HepG2 (cell line): Measurements from ENCODE around the gene KCNJ1. TPM values are rescaled to one million over a fixed set of nuclear protein-coding genes. Genes with fewer than 3 reads are reported as not detected.

ENCODE experiments used
- ATAC-seq: fragments of 200-7000 bp; cut with Tn5 transposase; 3 replicates; pipeline ENCODE4 v1.9.1; 2020; ENCODE audit warnings: mild to moderate bottlenecking, moderate library complexity
- BruUV-seq: library from RNA; stranded (reverse); fragments of 400-500 nt; replicated peaks from 2 replicates; lab custom pipeline; 2021; lab: Mats Ljungman, UMichigan
- CTCF ChIA-PET: fragments of 300-600 bp; formaldehyde crosslinking; extraction: SDS; loops from one replicate; lab custom pipeline; 2021; ENCODE audit warnings: low total read pairs, inconsistent platforms, low intra/inter-chr PET ratio; lab: Yijun Ruan, JAX
- POLR2A ChIA-PET: fragments of 350-600 bp; sonication (Branson Sonifier 250); formaldehyde crosslinking; loops from one replicate; lab custom pipeline; 2020; ENCODE audit warnings: antibody characterized with exemption, inconsistent platforms; lab: Yijun Ruan, JAX
- DNase-seq: peaks from one replicate; pipeline ENCODE4 v3.0.0-alpha.2; 2015; ENCODE audit warnings: low spot score
- FAIRE-seq: peaks from 3 replicates; lab custom pipeline; 2011; peaks lifted over from hg19 to GRCh38; lab: Jason Lieb, UNC
- H2AFZ ChIP-seq: one replicate; pipeline ENCODE4 v1.6.1; 2011; ENCODE audit warnings: low read length, inconsistent platforms
- H3K27ac ChIP-seq: fragments of 300-600 bp; 3 replicates; pipeline ENCODE4 v1.8.0; 2011; ENCODE audit warnings: mixed run types, mild to moderate bottlenecking, mixed read lengths, low read length, inconsistent platforms; ENCODE audit not compliant: insufficient read depth; ENCODE audit errors: extremely low read length
- H3K27me3 ChIP-seq, 2 experiments: fragments of 200-600 bp in 1 of 2; 2 replicates in 1 of 2; 3 replicates in 1 of 2; pipeline versions ENCODE4 v1.6.0 to v1.8.0; 2011; ENCODE audit warnings: low read length in 2 of 2, mild to moderate bottlenecking in 2 of 2, moderate library complexity in 2 of 2, inconsistent platforms in 1 of 2; ENCODE audit not compliant: insufficient read depth in 2 of 2, control insufficient read depth in 1 of 2
- H3K36me3 ChIP-seq, 2 experiments: fragments of 200-600 bp in 1 of 2; replicated peaks in 1 of 2; 2 replicates in 1 of 2; 3 replicates in 1 of 2; pipeline versions ENCODE4 v1.5.1 to v1.8.0; 2011; ENCODE audit warnings: low read length in 2 of 2, inconsistent platforms in 1 of 2; ENCODE audit not compliant: insufficient read depth in 2 of 2, control insufficient read depth in 1 of 2
- H3K4me1 ChIP-seq: 2 replicates; pipeline ENCODE4 v1.5.1; 2012; ENCODE audit warnings: low read length, inconsistent platforms; ENCODE audit not compliant: insufficient read depth
- H3K4me2 ChIP-seq: 2 replicates; pipeline ENCODE4 v1.6.0; 2011; ENCODE audit warnings: low read depth, low read length, inconsistent platforms
- H3K4me3 ChIP-seq, 3 experiments: fragments of 200-600 bp in 1 of 3; sonication (generic), shearing (Covaris generic) in 1 of 3; replicated peaks in 1 of 3; 2 replicates each; pipeline ENCODE4 v1.5.1; 2011 to 2016; ENCODE audit warnings: low read length in 3 of 3, inconsistent platforms in 2 of 3, low read depth in 2 of 3, mild to moderate bottlenecking in 2 of 3, control low read depth in 1 of 3, mixed read lengths in 1 of 3; ENCODE audit not compliant: insufficient read depth in 1 of 3
- H3K79me2 ChIP-seq: one replicate; pipeline ENCODE4 v1.6.1; 2011; ENCODE audit warnings: low read length, inconsistent platforms; ENCODE audit not compliant: insufficient read depth
- H3K9ac ChIP-seq: 2 replicates; pipeline ENCODE4 v1.6.0; 2011; ENCODE audit warnings: mild to moderate bottlenecking, low read depth, low read length, inconsistent platforms; ENCODE audit not compliant: insufficient read depth
- H3K9me3 ChIP-seq: 2 replicates; pipeline ENCODE4 v1.5.1; 2012; ENCODE audit warnings: mild to moderate bottlenecking, low read length
- H4K20me1 ChIP-seq: 2 replicates; pipeline ENCODE4 v1.6.0; 2011; ENCODE audit warnings: inconsistent platforms, mild to moderate bottlenecking, low read length, moderate library complexity; ENCODE audit not compliant: insufficient read depth
- BRCA1 ChIP-seq: sonication (generic); formaldehyde crosslinking; IDR thresholded peaks from 2 replicates; pipeline ENCODE4 v1.4.0; 2020; ENCODE audit warnings: missing genetic modification reagents
- CSRNP2 ChIP-seq: sonication (generic); formaldehyde crosslinking; conservative IDR thresholded peaks from 2 replicates; pipeline ENCODE4 v1.8.0; 2022; ENCODE audit warnings: low read depth, missing genetic modification reagents
- JDP2 ChIP-seq: sonication (generic); formaldehyde crosslinking; IDR thresholded peaks from 2 replicates; pipeline ENCODE4 v1.8.1; 2022; ENCODE audit warnings: missing genetic modification reagents, borderline replicate concordance
- MAF1 ChIP-seq: sonication (generic); formaldehyde crosslinking; IDR thresholded peaks from 2 replicates; pipeline ENCODE4 v1.5.0; 2020; ENCODE audit warnings: missing genetic modification reagents, borderline replicate concordance
- MAFK ChIP-seq, 2 experiments: IDR thresholded peaks in 1 of 2; conservative IDR thresholded peaks in 1 of 2; 2 replicates each; pipeline ENCODE4 v1.6.1; 2011; ENCODE audit warnings: improper control_type of control experiment in 2 of 2, low read length in 2 of 2
- PATZ1 ChIP-seq: sonication (generic); formaldehyde crosslinking; IDR thresholded peaks from 2 replicates; pipeline ENCODE4 v1.4.0; 2020; ENCODE audit warnings: missing genetic modification reagents
- SNAPC4 ChIP-seq: sonication (generic); formaldehyde crosslinking; IDR thresholded peaks from 2 replicates; pipeline ENCODE4 v1.4.0; 2020; ENCODE audit warnings: mild to moderate bottlenecking, missing genetic modification reagents
- TAF15 ChIP-seq: fragments of 200-400 bp; formaldehyde crosslinking; IDR thresholded peaks from one replicate; pipeline ENCODE4 v1.6.1; 2018; ENCODE audit warnings: mild to moderate bottlenecking, low read depth, low read length; ENCODE audit not compliant: poor library complexity, severe bottlenecking
- ZBTB26 ChIP-seq: IDR thresholded peaks from 2 replicates; pipeline ENCODE4 v1.6.1; 2016; ENCODE audit warnings: missing compliant biosample characterization, missing genetic modification reagents, borderline replicate concordance
- ZNF326 ChIP-seq: sonication (generic); formaldehyde crosslinking; IDR thresholded peaks from 2 replicates; pipeline ENCODE4 v1.4.0; 2020; ENCODE audit warnings: missing genetic modification reagents, borderline replicate concordance
- WGBS: methylation state at CpG from one replicate; pipeline ENCODE4 v1.1.6; 2017; ENCODE audit warnings: low lambda C conversion rate; 5-methylcytosine and 5-hydroxymethylcytosine counted together
- in situ Hi-C: cut with HindIII; loops from 2 replicates; pipeline ENCODE4 v1.10.0; 2017; ENCODE audit warnings: low pct_unique_long_range_greater_than_20kb; ENCODE audit not compliant: extremely low pct_ligation_motif_present
- intact Hi-C: fragments of 100-400 bp; cut with micrococcal nuclease; formaldehyde crosslinking; loops from one replicate; pipeline ENCODE4 v1.10.0; 2022; ENCODE audit not compliant: unreplicated experiment
- polyA plus RNA-seq, 8 experiments: library from polyadenylated mRNA; depleted of rRNA in 3 of 8; stranded (reverse) in 7 of 8; unstranded in 1 of 8; fragments of >200 nt; fragmentation: Illumina TruSeq in 4 of 8; extraction: Trizol in 4 of 8; gene quantifications; 2 replicates each; pipeline versions ENCODE4 v1.2.1 to v1.2.3, GENCODE V29; 2011 to 2016; ENCODE audit warnings: low read depth in 4 of 8, missing spikeins in 1 of 8, mixed read lengths in 1 of 8; ENCODE audit not compliant: insufficient read depth in 1 of 8
- total RNA-seq, 5 experiments: library from RNA; depleted of rRNA; stranded (reverse); fragments of >200 nt; fragmentation: Illumina TruSeq; extraction: Trizol; gene quantifications; 2 replicates each; pipeline ENCODE4 v1.2.3, GENCODE V29; 2016; ENCODE audit warnings: low read depth in 1 of 5

Gene KCNJ1
- total and polyA plus RNA-seq, 2 of the 13 experiments (the other 11 are each of a cell fraction or from before 2014, with no cell fraction given): not detected

GRCh38 chr11:128889657-128890213 is 22.6 kb upstream of the KCNJ1 start:
- Histone ChIP-seq H3K36me3 (no peaks in the 10 kb centered on the region), H3K4me2 (no peak overlapping the region), H3K9ac (no peak overlapping the region), H3K27me3 (peaks cover 11 to 65% of the 10 kb centered on the region in 2 experiments), H4K20me1 (no peaks in the 10 kb centered on the region), H3K4me3 (no peak overlapping the region), H3K79me2 (no peaks in the 10 kb centered on the region), H3K4me1 (peaks cover 19% of the 10 kb centered on the region), H3K9me3 (no peaks in the 10 kb centered on the region), H2AFZ (no peak overlapping the region), H3K27ac (no peak overlapping the region)
- TF ChIP-seq CSRNP2 (CRISPR knock-in tag) (no peak), SNAPC4 (CRISPR knock-in tag) (no peak), JDP2 (CRISPR knock-in tag) (no peak), MAF1 (CRISPR knock-in tag) (no peak), ZBTB26 (CRISPR knock-in tag) (no peak), MAFK (conservative IDR thresholded peaks at IDR 0.05 in 1 of 2, IDR thresholded peaks at IDR 0.05 in 1 of 2; ENCODE audit: low read length in 2 of 2) (no peak), BRCA1 (CRISPR knock-in tag) (no peak), ZNF326 (CRISPR knock-in tag) (no peak), PATZ1 (CRISPR knock-in tag) (no peak), TAF15 (no peak)
- in situ Hi-C loops: loop anchor here (5.0 to 25.0 kb wide), 3 partner anchors 68 to 798 kb away; no protein-coding TSS in a partner anchor
- no peak for DNase-seq
- WGBS: 52% methylated on average over 7 of the region's 8 CpGs
- no TSS peak for BruUV-seq
- ChIA-PET CTCF (no interaction called here), POLR2A (no interaction called here)
- no peak for FAIRE-seq
- intact Hi-C loops: no loop called here
- ATAC-seq: no peak
